SKM-1 treated with dmso at 0.1 percent for 144 hours (cell line): ENCODE data around the gene CEP20.
A peak's percentile ranks its signal among the peaks of the same experiment; 100 is the strongest.
"Not testable (repeated sequence)": the region's sequence is repeated elsewhere in the genome, so short reads cannot be mapped to it uniquely, and the experiment has no call there.

ENCODE experiments used
- DNase-seq: peaks from one replicate; lab custom pipeline; 2025; ENCODE audit not compliant: unreplicated experiment; lab: John Stamatoyannopoulos, UW

Gene CEP20, protein sequence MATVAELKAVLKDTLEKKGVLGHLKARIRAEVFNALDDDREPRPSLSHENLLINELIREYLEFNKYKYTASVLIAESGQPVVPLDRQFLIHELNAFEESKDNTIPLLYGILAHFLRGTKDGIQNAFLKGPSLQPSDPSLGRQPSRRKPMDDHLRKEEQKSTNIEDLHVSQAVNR

DNA sequence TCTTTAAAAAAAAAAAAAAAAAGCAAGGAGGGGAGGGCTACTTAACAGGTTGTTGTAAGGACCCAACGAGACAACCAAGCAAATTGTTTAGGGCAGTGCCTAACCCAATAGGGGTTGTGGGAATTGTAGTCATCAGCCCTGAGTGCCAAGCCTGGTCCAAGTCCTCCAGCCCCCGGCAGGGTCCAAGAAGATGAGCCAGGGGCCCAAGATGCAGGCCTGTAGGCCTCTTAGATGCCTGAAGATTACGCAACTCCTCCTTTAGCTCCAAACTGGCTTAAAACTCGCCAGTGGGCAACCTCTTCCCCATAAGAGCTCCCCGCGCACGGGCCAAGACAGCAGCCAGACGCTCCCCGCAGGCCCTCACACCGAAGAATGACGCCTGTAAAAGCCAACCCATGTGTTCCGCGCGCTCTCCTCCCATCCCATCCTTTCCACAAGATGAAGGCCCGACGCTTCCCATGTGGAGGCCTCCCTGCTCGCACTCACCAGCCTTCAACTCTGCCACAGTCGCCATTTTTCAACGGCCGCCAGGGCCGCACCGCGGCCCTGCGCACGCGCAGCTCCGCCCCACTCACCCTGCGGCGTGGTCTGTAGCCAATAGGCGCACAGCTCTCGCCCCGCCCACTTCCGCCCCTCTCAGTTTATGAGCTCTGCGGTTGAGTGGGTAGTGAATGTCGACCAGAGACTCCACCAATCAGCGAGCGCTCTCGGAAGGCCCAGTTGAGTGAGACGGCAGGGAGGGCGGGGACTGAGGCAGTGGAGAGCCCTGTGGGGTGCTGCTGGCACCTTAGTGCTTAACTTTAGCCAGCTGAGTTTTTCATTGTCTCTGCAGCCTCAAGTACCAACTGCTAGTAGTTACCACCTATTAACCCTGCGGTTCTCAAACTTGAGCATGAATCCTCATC, at the start of gene CEP20:
Gene CEP20 (minus strand): TSS at position 532 of the 905 bp plus-strand sequence. CDS start 18 bp downstream, at position 514.
- peak; percentile 98 for DNase-seq

DNA sequence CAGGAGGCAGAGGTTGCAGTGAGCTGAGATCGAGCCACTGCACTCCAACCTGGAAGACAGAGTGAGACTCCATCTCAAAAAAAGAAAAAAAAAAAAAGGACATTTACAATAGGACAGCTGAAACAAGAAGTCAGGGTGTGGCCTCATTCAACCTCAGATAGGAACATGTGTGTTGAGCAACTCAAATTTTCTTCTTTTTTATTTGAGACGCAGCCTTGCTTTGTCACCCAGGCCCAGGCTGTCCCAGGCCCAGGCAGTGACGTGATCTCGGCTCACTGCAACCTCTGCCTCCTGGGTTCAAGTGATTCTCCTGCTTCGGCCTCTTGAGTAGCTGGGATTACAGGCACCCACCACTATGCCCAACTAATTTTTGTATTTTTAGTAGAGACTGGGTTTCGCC, 48.4 kb upstream of the CEP20 start:
- not testable (repeated sequence) for DNase-seq

DNA sequence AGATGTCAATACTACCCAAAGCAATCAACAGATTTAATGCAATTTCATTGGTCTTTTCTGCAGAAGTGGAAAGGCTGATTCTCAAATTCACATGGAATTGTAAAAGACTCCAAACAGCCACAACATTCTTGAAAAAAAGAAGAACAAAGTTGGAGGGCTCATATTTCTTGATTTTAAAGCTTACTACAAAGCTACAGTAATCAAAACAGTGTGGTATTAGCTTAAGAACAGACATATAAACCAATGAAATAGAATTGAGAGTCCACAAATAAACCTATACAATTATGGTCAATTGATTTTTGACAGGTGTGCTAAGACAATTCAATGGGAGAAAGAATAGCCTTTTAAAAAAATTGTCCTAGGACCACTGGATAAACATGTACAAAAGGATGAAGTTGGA, 46.6 kb upstream of the CEP20 start:
- DNase-seq = no peak

DNA sequence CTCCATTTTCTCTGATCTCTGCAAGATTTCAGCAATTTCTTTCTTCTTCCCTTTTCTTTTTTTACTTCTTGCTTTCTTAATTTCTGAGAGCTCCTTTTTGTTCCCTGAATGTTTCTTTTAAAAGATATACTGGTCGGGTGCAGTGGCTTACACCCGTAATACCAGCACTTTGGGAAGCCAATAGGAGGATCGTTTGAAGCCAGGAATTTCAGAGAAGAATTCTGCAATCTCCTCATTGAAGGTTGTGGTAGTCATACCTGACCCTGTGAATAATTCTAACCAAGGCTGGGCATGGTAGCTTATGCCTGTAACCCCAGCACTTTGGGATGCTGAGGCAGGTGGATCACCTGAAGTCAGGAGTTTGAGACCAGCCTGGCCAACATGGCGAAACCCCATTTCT, 45.4 kb upstream of the CEP20 start:
- DNase-seq = no peak

DNA sequence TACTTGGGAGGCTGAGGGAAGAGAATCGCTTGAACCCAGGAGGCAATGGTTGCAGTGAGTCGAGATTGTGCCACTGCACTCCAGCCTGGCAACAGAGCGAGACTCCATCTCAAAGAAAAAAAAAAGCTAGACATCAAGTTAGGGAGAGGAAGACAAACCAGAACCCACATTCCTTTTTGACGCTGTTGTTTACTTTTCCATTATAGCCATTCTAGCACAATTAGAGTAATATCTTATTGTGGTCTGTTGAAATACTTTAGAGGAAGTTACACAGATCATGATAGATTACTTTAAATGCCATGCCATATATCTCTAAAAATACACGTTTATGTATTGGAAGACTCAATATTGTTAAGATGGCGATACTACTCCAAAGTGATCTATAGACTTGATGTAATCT, 44.5 kb upstream of the CEP20 start:
- no peak for DNase-seq

DNA sequence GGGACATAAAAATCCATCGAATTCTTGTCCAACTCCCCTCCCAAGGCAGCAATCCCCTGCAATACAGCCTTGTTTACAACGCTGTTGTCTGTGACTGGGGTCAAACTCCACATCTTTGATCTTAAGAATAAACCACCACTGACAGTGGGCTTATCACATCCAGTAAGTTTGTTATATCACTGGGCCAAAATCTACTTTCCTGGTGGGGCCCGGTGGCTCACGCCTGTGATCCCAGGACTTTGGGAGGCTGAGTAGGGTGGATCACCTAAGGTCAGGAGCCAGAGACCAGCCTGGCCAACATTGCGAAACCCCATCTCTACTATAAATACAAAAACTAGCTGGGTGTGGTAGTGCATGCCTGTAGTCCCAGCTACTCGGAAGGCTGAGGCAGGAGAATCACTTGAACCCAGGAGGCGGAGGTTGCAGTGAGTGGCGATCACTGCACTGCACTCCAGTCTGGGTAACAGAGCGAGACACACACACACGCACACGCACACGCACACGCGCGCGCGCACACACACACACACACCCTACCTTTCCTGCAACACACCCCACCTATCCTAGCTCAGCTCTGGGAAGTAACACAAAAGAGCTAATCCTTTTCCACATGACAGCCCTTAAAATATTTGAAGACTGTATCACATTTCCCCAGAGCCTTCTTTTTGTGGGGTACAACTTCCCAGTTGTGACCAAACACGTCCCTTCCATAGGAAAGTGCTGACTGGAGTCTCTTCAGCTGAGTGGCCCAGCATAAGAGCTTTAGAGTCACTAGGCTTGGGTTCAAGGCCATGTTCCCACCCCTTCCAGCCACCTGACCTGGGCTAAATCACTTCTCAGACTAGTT, 40.1 kb upstream of the CEP20 start:
- no peak for DNase-seq

DNA sequence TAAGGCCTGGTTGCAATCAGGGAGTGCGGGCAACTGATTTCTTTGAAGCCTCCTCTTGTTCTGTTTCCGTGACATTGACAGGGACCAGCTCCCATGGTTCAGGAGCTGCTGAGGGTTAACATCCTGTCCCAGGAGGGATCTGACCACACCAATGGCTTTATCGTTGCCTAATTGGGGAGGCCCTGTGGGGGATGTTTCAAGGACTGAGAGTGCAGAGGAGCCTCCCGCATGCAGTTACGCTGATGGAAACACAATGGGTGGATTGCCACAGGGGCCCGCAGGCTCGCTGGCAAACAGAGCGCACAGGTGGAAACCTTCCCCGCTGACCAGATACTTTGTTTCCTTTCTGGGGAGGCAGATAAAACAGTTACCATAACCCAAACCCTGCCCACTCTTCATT, 37.2 kb upstream of the CEP20 start:
- DNase-seq = no peak

DNA sequence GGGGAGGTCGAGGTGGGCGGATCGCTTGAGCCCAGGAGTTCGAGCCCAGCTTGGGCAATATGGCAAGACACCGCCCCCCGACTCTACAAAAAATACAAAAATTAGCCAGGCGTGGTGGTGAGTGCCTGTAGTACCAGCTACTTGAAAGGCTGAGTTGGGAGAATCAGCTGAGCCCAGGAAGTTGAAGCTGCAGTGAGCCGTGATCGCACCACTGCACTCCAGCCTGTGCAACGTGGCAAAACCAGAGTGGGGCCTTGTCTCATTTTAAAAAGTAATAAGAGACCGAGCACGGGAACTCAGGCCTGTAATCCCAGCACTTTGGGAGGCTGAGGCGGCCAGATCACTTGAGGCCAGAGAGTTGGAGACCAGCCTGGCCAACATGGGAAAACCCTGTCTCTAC, 36.6 kb upstream of the CEP20 start:
- DNase-seq = no peak

DNA sequence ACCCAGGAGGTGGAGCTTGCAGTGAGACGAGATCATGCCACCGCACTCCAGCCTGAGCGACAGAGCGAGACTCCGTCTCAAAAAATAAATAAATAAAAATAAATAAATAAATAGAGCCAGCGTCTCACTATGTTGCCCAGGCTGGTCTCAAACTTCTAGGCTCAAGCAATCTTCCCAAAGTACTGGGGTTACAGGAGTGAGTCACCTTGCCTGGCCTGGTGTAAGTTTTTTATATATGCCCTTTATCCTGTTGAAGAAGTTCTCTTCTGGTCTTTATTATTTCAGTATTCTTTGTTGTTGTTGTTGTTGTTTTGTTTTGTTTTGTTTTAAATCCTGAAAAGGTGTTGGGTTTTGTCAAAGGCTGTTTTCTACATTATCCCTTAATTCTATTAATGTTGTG, 30.9 kb upstream of the CEP20 start:
- no peak for DNase-seq

DNA sequence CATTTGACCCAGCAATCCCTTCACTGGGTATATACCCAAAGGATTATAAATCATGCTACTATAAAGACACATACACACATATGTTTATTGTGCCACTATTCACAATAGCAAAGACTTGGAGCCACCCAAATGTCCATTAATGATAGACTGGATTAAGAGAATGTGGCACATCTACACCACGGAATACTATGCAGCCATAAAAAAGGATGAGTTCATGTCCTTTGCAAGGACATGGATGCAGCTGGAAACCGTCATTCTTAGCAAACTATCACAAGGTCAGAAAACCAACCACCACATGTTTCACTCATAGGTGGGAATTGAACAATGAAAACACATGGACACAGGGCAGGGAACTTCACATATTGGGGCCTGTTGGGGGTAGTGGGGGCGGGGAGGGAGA, 29.9 kb upstream of the CEP20 start:
- DNase-seq = not testable (repeated sequence)

DNA sequence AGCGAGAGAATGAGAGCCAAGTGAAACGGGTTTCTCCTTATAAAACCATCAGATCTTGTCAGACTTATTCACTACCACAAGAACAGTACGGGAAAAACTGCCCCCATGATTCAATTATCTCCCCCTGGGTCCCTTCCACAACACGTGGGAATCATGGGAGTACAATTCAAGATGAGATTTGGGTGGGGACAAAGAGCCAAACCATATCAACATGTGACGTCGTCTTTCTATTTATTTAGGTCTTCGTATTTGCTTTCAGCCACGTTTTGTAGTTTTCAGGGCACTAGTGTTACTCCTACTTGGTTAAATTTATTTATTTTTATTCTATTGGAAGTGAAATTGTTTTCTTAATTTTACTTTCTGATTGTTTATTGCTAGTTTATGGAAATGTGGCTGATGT, 27.9 kb upstream of the CEP20 start:
- DNase-seq = no peak

DNA sequence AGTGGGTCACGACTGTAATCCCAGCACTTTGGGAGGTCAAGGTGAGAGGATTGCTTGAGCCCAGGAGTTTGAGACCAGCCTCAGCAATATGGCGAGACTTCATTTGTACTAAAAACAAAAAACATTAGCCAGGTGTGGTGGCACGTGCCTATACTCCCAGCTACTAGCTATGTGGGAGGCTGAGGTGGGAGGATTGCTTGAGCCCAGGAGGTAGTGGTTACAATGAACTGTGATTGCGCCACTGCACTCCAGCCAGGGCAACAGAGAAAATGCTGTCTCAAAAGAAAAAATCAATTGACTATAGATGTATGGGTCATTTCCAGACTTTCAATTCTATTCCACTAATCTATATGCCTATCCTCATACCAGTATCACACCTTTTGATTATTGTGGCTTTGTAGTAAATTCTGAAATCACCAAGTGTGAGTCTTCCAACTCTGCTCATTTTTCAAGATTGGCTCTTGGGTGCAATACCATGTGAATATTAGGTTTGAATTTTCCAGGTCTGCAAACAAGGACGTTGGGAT, 27.2 kb upstream of the CEP20 start:
- no peak for DNase-seq

DNA sequence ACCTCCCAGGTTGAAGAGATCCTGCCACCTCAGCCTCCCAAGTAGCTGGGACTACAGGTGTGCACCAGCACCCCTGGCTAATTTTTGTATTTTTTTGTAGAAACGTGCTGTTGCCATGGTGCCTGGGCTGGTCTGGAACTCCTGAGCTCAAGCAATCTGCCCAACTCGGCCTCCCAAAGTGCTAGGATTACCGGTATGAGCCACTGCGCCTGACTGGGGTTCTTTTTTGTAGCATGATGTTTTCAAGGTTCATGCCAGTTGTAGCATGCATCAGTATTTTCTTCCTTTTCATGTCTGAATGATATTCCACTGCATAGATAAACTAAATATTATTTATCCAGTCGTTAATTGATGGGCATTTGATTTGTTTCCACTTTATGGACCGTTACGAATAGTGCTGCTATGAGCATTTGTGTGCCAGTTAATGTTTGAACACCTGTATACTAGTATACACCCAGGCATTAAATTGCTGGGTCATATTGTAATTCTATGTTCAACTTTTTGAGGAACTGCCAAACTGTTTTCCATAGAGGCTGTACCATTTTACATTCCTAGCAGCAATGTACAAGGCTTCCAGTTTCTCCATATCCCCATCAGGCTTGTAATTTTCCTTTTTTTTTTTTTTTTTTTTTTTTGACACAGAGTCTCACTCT, 24.8 kb upstream of the CEP20 start:
- DNase-seq = no peak

DNA sequence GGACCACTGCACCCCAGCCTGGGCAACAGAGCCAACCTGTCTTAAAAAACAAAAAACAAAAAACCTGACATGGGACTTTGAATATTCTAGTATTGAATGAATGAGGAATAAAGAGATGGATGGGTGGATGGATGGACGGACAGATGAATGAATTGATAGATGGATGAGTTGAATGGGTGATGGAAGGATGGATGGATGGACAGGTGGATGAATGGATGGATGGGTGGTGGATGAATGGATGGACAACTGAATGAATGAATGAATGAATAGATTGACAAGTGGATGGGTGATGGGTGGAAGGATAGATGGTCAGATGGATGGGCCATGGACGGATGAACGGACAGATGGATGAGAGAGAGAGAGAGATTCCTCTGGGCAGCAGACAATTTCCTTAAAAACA, 22.8 kb upstream of the CEP20 start:
- no peak for DNase-seq

DNA sequence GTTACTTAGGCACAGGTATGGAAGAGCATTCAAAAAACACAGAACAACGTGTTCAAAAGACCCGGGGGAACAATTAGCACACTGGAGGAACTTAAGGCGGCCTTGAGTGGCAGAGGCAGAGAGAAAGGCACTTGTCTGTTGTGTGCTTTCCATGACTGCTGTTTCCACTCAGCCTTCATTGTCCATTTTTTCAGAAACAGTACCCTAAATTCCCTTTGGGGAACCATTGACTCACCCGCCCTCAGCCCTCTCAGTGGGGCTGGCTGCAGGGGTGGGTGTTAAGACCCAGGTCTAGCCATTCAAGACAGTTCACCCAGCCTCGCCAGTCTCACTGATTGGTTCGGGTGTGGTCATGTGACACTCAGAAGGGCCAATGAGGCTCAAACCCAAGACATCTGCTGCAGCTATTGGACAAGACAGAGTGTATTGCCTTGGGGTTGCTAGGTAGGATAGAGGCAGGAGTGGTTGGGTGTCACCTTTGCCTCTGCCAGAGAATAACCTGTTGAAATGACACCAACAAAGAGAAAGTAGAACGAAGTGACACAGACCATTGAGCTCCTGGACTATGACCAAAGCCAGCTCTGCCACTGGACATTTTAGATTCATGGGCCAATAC, 19.6 kb upstream of the CEP20 start:
- DNase-seq = no peak

DNA sequence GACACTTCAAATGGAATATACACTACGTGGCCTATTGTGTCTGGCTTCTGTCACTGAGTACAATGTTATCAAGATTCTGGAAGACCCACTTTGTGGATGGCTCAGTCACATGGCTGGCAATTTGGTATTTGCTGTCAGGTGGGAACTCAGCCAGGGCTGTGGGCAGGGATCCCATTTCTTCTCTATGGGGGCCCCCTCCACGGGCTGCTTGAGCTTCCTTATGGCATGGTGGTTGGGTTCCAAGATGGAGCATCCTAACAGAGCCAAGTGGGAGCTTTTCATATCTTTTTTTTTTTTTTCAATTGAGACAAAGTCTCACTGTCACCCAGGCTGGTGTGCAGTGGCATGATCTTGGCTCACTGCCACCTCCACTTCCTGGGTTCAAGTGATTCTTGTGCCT, 18.0 kb upstream of the CEP20 start:
- no peak for DNase-seq

DNA sequence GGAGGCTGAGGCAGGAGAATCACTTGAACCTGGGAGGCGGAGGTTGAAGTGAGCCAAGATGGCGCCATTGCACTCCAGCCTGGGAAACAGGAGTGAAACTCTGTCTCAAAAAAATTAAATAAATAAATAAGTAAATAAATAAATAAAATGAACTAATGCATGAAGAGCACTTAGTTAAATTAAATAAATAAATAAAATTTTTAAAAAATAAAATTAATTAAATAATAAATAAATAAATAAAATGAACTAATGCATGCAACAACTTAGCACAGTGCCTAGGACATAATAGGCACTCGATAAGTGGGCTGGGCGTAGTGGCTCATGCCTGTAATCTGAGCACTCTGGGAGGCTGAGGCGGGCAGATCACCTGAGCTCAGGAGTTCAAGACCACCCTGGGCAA, 15.6 kb upstream of the CEP20 start:
- DNase-seq = no peak

DNA sequence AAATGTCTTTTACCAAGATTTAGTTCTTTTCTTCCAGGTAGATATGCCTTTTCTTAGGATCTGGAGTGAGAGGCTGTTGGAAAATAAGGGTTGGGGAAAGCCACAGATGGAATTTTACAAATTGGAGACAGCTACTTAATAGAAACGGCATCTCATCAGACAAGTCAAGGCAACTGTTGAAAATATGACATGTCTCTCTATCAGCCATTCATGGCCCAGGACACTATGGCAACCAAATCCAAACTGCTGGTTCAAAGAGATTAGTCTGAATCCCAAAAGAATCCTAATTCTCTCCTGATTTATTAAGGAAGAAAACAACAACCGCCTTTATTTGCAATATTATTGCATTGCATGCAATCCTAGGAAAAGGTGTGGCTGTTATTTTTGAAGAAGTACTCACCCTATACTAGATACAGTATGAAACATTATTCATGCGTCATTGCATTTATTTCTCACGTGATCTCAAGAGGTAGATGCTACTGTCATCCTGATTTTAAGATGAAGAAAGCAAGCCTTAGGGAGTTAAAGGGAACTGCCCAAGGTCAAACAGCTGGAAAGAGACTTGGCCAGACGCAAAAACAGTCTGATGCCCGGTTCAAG, 12.6 kb upstream of the CEP20 start:
- DNase-seq = no peak

DNA sequence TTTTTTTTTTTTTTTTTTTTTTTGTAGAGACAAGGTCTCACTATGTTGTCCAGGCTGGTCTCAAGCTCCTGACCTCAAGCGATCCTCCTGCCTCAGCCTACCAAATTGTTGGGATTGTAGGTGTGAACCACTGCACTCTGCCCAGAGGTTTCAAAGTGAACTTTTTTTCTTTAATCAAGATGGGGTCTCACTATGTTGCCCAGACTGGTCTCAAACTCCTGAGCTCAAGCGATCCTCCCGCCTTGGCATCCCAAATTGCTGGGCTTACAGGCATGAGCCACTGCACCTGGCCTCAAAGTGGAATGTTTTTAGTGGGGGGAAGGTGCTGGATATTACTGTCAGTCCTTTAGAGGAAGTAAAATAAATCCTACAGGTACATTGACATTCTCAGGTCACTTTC, 12.0 kb upstream of the CEP20 start:
- no peak for DNase-seq

DNA sequence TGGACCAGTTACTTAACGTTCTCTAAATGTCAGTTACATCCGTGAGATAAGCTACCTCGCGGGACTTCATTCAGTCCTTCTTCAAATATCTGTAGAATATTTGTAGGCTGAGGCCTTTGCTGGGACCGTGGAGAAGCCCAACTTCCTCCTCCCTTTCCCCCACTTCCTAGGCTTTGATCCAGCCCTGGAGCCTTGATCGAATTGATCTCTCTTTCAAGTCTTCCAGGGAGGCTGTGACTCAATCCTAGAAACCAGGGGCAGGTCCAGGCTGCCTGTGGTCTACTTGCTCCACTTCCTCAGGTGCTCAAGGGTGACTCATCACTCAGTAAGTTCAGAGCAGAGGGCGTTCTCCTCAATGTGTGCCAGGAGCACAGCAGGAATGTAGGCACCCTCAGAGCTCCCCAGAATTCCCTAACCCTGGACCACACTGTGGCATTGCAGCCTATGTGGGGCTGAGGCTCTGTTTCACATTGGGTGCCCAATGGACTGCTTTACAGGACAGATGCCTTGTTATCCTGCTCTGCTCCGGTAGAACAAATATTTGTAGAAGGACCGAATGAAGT, 11.2 kb upstream of the CEP20 start:
- peak; percentile 21 for DNase-seq
